ENCODE measurements around the gene ADCYAP1. TPM values are rescaled to one million over a fixed set of nuclear protein-coding genes. Genes with fewer than 3 reads are reported as not detected.
A peak's percentile ranks its signal among the peaks of the same experiment; 100 is the strongest.

Gene ADCYAP1
- polyA plus RNA-seq (2013), result not detected in 2 replicates

DNA sequence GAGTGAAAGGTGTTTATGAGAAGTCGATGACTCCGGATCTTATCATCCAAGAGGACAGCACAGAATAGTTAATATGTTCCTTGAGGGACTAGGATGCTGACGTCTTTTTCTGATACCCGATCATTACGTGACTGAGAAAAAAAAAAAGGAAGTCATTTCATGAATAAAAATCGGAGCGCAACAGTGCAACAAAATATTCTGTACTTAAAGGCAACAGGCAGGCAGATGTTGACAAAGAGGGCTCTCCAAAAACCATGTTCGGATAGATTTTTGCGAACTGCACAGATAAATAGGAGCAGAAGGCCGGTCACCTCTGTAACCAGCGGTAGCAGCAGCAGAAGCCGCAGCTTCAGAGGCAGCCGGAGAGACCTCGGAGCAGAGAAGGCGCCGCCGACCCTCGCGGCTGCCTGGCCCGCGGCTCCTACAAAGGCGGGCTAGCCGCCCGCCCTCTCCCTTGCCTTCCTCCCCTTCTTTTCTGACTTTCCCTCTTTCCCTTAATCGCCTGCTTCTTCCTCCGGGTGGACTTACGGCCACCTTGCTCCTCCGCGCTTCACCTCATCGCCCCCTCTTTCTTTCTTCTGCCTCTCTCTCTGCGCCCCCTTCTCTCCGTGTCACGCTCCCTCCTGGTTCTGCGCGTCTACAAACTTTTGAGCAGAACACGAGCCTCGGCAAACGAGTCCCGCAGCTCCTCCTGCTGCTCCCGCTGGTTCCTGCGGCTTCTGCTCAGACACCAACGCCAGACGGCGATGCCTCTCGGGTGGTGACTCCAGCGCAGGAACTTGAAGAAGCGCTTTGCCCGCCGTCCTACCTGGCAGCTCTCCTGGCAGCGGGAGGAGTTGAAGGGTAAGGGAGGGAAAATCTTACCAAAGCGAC is at the start of gene ADCYAP1:
TSS of gene ADCYAP1 (plus strand) at position 654 of the 873 bp plus-strand sequence. CDS start 516 bp downstream, outside the sequence.
- H3K27ac ChIP-seq (ENCODE audit: low read depth, low read length), result no peak within 1 kb of the TSS
- no peak within 1 kb of the TSS for H3K18ac ChIP-seq (ENCODE audit: low read length)
- H3K79me2 ChIP-seq (ENCODE audit: control insufficient read depth, insufficient read depth, low read length, poor library complexity), result no peaks in the 10 kb centered on the region
- no peaks in the 10 kb centered on the region for H3K36me3 ChIP-seq (ENCODE audit: control insufficient read depth in 1 of 2, insufficient read depth in 2 of 2, low read length in 2 of 2)
- H2AK5ac ChIP-seq (ENCODE audit: low read length), result no peak within 1 kb of the TSS
- H3K79me1 ChIP-seq (ENCODE audit: low read length), result no peaks in the 10 kb centered on the region
- no CpG with 5 or more reads among the region's 51 CpGs for WGBS (ENCODE audit: extremely low coverage, insufficient coverage, insufficient read length)
- H2BK5ac ChIP-seq (ENCODE audit: low read depth, low read length, poor library complexity), result no peak within 1 kb of the TSS
- no peak within 1 kb of the TSS for H3K14ac ChIP-seq (ENCODE audit: low read length)
- no peak within 1 kb of the TSS for H3K4me3 ChIP-seq (ENCODE audit: low read depth, low read length)
- no peak for DNase-seq
- peak within 1 kb of the TSS; percentile 3 for H3K4me2 ChIP-seq (ENCODE audit: low read length)
- H3K4me1 ChIP-seq (ENCODE audit: control insufficient read depth in 1 of 2, insufficient read depth in 2 of 2, low read length in 2 of 2), result peaks cover 10 to 14% of the 10 kb centered on the region in 2 experiments
- no peak within 1 kb of the TSS for H3K23ac ChIP-seq (ENCODE audit: low read length)
- H4K91ac ChIP-seq (ENCODE audit: low read depth, low read length), result no peak within 1 kb of the TSS
- H3K9me3 ChIP-seq (ENCODE audit: insufficient read depth, low read depth, low read length), result peaks cover 7% of the 10 kb centered on the region
- H2BK120ac ChIP-seq (ENCODE audit: insufficient read depth, low read length, poor library complexity), result no peak within 1 kb of the TSS
- H4K8ac ChIP-seq (ENCODE audit: low read depth, low read length), result no peak within 1 kb of the TSS
- H3K27me3 ChIP-seq (ENCODE audit: insufficient read depth, low read length), result peaks cover 55% of the 10 kb centered on the region
- no peak within 1 kb of the TSS for H2BK12ac ChIP-seq (ENCODE audit: low read length)
- H3K9ac ChIP-seq (ENCODE audit: low read length), result no peak within 1 kb of the TSS
- H3K4ac ChIP-seq (ENCODE audit: low read depth, low read length), result no peak within 1 kb of the TSS
- no peak within 1 kb of the TSS for H4K12ac ChIP-seq (ENCODE audit: low read depth, low read length)
- no peak within 1 kb of the TSS for H2AFZ ChIP-seq (ENCODE audit: insufficient read depth, low read length, poor library complexity)

DNA sequence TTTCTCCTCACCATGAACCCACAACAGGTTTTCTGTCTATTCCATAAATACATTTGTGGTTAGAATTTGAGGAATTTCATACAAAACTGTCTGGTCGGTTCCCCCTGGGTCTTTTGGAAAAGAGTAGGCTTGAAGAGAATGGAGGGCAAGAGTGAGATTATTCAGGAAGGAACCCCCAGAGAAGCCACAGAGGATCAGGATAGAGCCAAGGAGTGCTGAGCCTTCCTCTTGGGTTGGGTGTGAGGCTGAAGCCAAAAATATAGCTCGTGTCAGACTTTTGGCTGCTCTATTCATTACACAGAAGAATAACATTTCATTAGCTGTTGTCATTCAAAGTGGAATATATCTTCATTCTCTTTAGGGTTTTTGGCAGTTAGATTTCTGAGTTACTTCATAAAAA is 46.7 kb upstream of the ADCYAP1 start:
- Histone ChIP-seq H4K12ac (ENCODE audit: low read depth, low read length) (no peak overlapping the region), H3K23ac (ENCODE audit: low read length) (no peak overlapping the region), H2BK12ac (ENCODE audit: low read length) (no peak overlapping the region), H3K14ac (ENCODE audit: low read length) (no peak overlapping the region), H3K4me3 (ENCODE audit: low read depth, low read length) (no peak overlapping the region), H3K4ac (ENCODE audit: low read depth, low read length) (no peak overlapping the region), H3K18ac (ENCODE audit: low read length) (no peak overlapping the region), H3K9ac (ENCODE audit: low read length) (no peak overlapping the region), H2AK5ac (ENCODE audit: low read length) (no peak overlapping the region), H2BK120ac (ENCODE audit: insufficient read depth, low read length, poor library complexity) (no peak overlapping the region), H4K91ac (ENCODE audit: low read depth, low read length) (no peak overlapping the region), H3K27ac (ENCODE audit: low read depth, low read length) (no peak overlapping the region), H3K9me3 (ENCODE audit: insufficient read depth, low read depth, low read length) (no peaks in the 10 kb centered on the region), H4K8ac (ENCODE audit: low read depth, low read length) (no peak overlapping the region), H2AFZ (ENCODE audit: insufficient read depth, low read length, poor library complexity) (no peak overlapping the region), H3K27me3 (ENCODE audit: insufficient read depth, low read length) (no peaks in the 10 kb centered on the region), H3K79me1 (ENCODE audit: low read length) (no peaks in the 10 kb centered on the region), H2BK5ac (ENCODE audit: low read depth, low read length, poor library complexity) (no peak overlapping the region), H3K36me3 (ENCODE audit: control insufficient read depth in 1 of 2, insufficient read depth in 2 of 2, low read length in 2 of 2) (no peaks in the 10 kb centered on the region), H3K4me2 (ENCODE audit: low read length) (no peak overlapping the region), H3K4me1 (ENCODE audit: control insufficient read depth in 1 of 2, insufficient read depth in 2 of 2, low read length in 2 of 2) (no peaks in the 10 kb centered on the region), H3K79me2 (ENCODE audit: control insufficient read depth, insufficient read depth, low read length, poor library complexity) (no peaks in the 10 kb centered on the region)
- no CpG with 5 or more reads among the region's 2 CpGs for WGBS (ENCODE audit: extremely low coverage, insufficient coverage, insufficient read length)
- DNase-seq, result no peak

DNA sequence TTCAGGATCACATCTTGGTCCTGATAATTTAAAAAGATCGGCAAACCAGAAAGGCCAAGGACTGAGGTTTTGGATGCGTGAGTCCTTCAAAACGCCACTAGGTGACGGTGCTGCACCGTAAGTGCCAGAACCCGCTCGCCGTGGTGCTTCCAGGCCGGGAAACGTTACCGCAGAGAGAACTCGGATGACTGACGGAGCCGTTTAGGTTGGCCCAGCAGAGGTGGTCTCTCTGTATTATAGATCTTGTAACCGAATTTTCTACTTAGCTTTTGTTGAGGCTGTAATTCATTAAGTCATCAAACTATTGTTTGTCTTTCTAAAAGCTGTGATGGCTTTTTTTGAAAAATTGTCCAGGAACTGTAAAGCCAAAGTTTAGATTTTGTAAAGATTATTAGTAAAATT is 39.8 kb upstream of the ADCYAP1 start:
- no peak overlapping the region for H3K14ac ChIP-seq (ENCODE audit: low read length)
- no peak overlapping the region for H2AK5ac ChIP-seq (ENCODE audit: low read length)
- H3K18ac ChIP-seq (ENCODE audit: low read length), result no peak overlapping the region
- H2BK12ac ChIP-seq (ENCODE audit: low read length), result no peak overlapping the region
- H2BK120ac ChIP-seq (ENCODE audit: insufficient read depth, low read length, poor library complexity), result no peak overlapping the region
- H2BK5ac ChIP-seq (ENCODE audit: low read depth, low read length, poor library complexity), result no peak overlapping the region
- H3K4ac ChIP-seq (ENCODE audit: low read depth, low read length), result no peak overlapping the region
- no peak overlapping the region for H2AFZ ChIP-seq (ENCODE audit: insufficient read depth, low read length, poor library complexity)
- H3K4me2 ChIP-seq (ENCODE audit: low read length), result no peak overlapping the region
- no peaks in the 10 kb centered on the region for H3K79me2 ChIP-seq (ENCODE audit: control insufficient read depth, insufficient read depth, low read length, poor library complexity)
- H3K4me3 ChIP-seq (ENCODE audit: low read depth, low read length), result no peak overlapping the region
- no peak overlapping the region for H3K27ac ChIP-seq (ENCODE audit: low read depth, low read length)
- no peaks in the 10 kb centered on the region for H3K4me1 ChIP-seq (ENCODE audit: control insufficient read depth in 1 of 2, insufficient read depth in 2 of 2, low read length in 2 of 2)
- no peak overlapping the region for H4K91ac ChIP-seq (ENCODE audit: low read depth, low read length)
- H4K12ac ChIP-seq (ENCODE audit: low read depth, low read length), result no peak overlapping the region
- H3K36me3 ChIP-seq (ENCODE audit: control insufficient read depth in 1 of 2, insufficient read depth in 2 of 2, low read length in 2 of 2), result no peaks in the 10 kb centered on the region
- no peak overlapping the region for H3K23ac ChIP-seq (ENCODE audit: low read length)
- no peak overlapping the region for H4K8ac ChIP-seq (ENCODE audit: low read depth, low read length)
- H3K9me3 ChIP-seq (ENCODE audit: insufficient read depth, low read depth, low read length), result no peaks in the 10 kb centered on the region
- no peak overlapping the region for H3K9ac ChIP-seq (ENCODE audit: low read length)
- WGBS (ENCODE audit: extremely low coverage, insufficient coverage, insufficient read length), result no CpG with 5 or more reads among the region's 15 CpGs
- DNase-seq, result peak; percentile 61 to 82
- no peaks in the 10 kb centered on the region for H3K27me3 ChIP-seq (ENCODE audit: insufficient read depth, low read length)
- H3K79me1 ChIP-seq (ENCODE audit: low read length), result no peaks in the 10 kb centered on the region

DNA sequence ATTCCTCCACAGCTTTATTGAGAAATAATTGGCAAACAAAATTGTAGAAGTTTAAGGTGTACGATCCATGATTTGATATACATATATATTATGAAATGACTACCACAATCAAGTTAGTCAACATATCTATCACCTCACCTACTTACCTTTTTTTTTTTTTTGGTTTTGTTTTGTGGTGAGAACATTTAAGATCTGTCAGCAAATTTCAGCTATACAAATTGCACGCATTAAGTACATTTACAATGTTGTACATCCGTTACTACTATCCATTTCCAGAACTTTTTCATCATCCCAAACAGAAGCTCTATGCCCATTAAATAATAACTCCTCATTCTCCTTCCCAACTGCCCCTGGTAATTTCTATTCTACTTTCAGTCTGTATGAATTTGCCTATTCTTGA is 37.4 kb upstream of the ADCYAP1 start:
- H3K36me3 ChIP-seq (ENCODE audit: control insufficient read depth in 1 of 2, insufficient read depth in 2 of 2, low read length in 2 of 2), result no peaks in the 10 kb centered on the region
- no peak overlapping the region for H4K12ac ChIP-seq (ENCODE audit: low read depth, low read length)
- no peak overlapping the region for H2BK120ac ChIP-seq (ENCODE audit: insufficient read depth, low read length, poor library complexity)
- no peaks in the 10 kb centered on the region for H3K79me2 ChIP-seq (ENCODE audit: control insufficient read depth, insufficient read depth, low read length, poor library complexity)
- no peak overlapping the region for H3K14ac ChIP-seq (ENCODE audit: low read length)
- H3K4me1 ChIP-seq (ENCODE audit: control insufficient read depth in 1 of 2, insufficient read depth in 2 of 2, low read length in 2 of 2), result no peaks in the 10 kb centered on the region
- H2BK5ac ChIP-seq (ENCODE audit: low read depth, low read length, poor library complexity), result no peak overlapping the region
- DNase-seq, result no peak
- no peak overlapping the region for H2BK12ac ChIP-seq (ENCODE audit: low read length)
- no peak overlapping the region for H3K4ac ChIP-seq (ENCODE audit: low read depth, low read length)
- WGBS (ENCODE audit: extremely low coverage, insufficient coverage, insufficient read length), result no CpG with 5 or more reads among the region's 3 CpGs
- H3K27me3 ChIP-seq (ENCODE audit: insufficient read depth, low read length), result no peaks in the 10 kb centered on the region
- H3K4me3 ChIP-seq (ENCODE audit: low read depth, low read length), result no peak overlapping the region
- H3K79me1 ChIP-seq (ENCODE audit: low read length), result no peaks in the 10 kb centered on the region
- no peak overlapping the region for H2AK5ac ChIP-seq (ENCODE audit: low read length)
- no peak overlapping the region for H3K9ac ChIP-seq (ENCODE audit: low read length)
- no peaks in the 10 kb centered on the region for H3K9me3 ChIP-seq (ENCODE audit: insufficient read depth, low read depth, low read length)
- no peak overlapping the region for H2AFZ ChIP-seq (ENCODE audit: insufficient read depth, low read length, poor library complexity)
- H3K27ac ChIP-seq (ENCODE audit: low read depth, low read length), result no peak overlapping the region
- H4K8ac ChIP-seq (ENCODE audit: low read depth, low read length), result no peak overlapping the region
- H3K4me2 ChIP-seq (ENCODE audit: low read length), result no peak overlapping the region
- H3K23ac ChIP-seq (ENCODE audit: low read length), result no peak overlapping the region
- H3K18ac ChIP-seq (ENCODE audit: low read length), result no peak overlapping the region
- H4K91ac ChIP-seq (ENCODE audit: low read depth, low read length), result no peak overlapping the region
